ENCODE data around the gene MED13L.
A peak's percentile ranks its signal among the peaks of the same experiment; 100 is the strongest.

The MED13L gene

GRCh38 chr12:116093915-116094314 is 183.6 kb downstream of the MED13L start:
- peaks cover 45% of the 10 kb centered on the region for H3K4me1 Mint-ChIP-seq
- no peak for TF ChIP-seq CTCF (IDR thresholded peaks at IDR 0.05)
- no peaks in the 10 kb centered on the region for H3K27me3 Mint-ChIP-seq (ENCODE audit: low read depth, poor library complexity)
- no peak for DNase-seq
- no peaks in the 10 kb centered on the region for H3K9me3 Mint-ChIP-seq
- no peak overlapping the region for H3K4me3 Mint-ChIP-seq
- peaks cover 26% of the 10 kb centered on the region for H3K36me3 Mint-ChIP-seq (ENCODE audit: low read depth)
- H3K27ac Mint-ChIP-seq = no peak overlapping the region

GRCh38 chr12:116092776-116093175 is 184.7 kb downstream of the MED13L start:
- H3K4me3 Mint-ChIP-seq = no peak overlapping the region
- peaks cover 55% of the 10 kb centered on the region for H3K4me1 Mint-ChIP-seq
- no peaks in the 10 kb centered on the region for H3K27me3 Mint-ChIP-seq (ENCODE audit: low read depth, poor library complexity)
- no peak for TF ChIP-seq CTCF (IDR thresholded peaks at IDR 0.05)
- no peaks in the 10 kb centered on the region for H3K9me3 Mint-ChIP-seq
- H3K36me3 Mint-ChIP-seq (ENCODE audit: low read depth) = peaks cover 35% of the 10 kb centered on the region
- DNase-seq = no peak
- H3K27ac Mint-ChIP-seq = no peak overlapping the region

- Mint-ChIP-seq H3K36me3 (ENCODE audit: low read depth) (peaks cover 35% of the 10 kb centered on the region), H3K27ac (peak overlapping the region; percentile 33), H3K27me3 (ENCODE audit: low read depth, poor library complexity) (no peaks in the 10 kb centered on the region), H3K9me3 (no peaks in the 10 kb centered on the region), H3K4me3 (no peak overlapping the region), H3K4me1 (peaks cover 61% of the 10 kb centered on the region)
- TF ChIP-seq CTCF (IDR thresholded peaks at IDR 0.05) = no peak
- no peak for DNase-seq
Observed at GRCh38 chr12:116092162-116092561, 185.3 kb downstream of the MED13L start.

- TF ChIP-seq CTCF (IDR thresholded peaks at IDR 0.05) = no peak
- peaks cover 61% of the 10 kb centered on the region for H3K4me1 Mint-ChIP-seq
- no peak for DNase-seq
- H3K36me3 Mint-ChIP-seq (ENCODE audit: low read depth) = peaks cover 30% of the 10 kb centered on the region
- peak overlapping the region; percentile 29 for H3K27ac Mint-ChIP-seq
- no peaks in the 10 kb centered on the region for H3K27me3 Mint-ChIP-seq (ENCODE audit: low read depth, poor library complexity)
- no peak overlapping the region for H3K4me3 Mint-ChIP-seq
- H3K9me3 Mint-ChIP-seq = no peaks in the 10 kb centered on the region
Observed at GRCh38 chr12:116091579-116091978, 185.9 kb downstream of the MED13L start.

- Mint-ChIP-seq H3K4me3 (no peak overlapping the region), H3K27me3 (ENCODE audit: low read depth, poor library complexity) (no peaks in the 10 kb centered on the region), H3K36me3 (ENCODE audit: low read depth) (peaks cover 25% of the 10 kb centered on the region), H3K27ac (no peak overlapping the region), H3K4me1 (peaks cover 67% of the 10 kb centered on the region), H3K9me3 (no peaks in the 10 kb centered on the region)
- no peak for DNase-seq
- TF ChIP-seq CTCF (IDR thresholded peaks at IDR 0.05) = no peak
Observed at GRCh38 chr12:116090516-116090915, 187.0 kb downstream of the MED13L start.

GRCh38 chr12:116089080-116089479 is 188.4 kb downstream of the MED13L start:
- no peak for DNase-seq
- H3K4me3 Mint-ChIP-seq = no peak overlapping the region
- H3K27me3 Mint-ChIP-seq (ENCODE audit: low read depth, poor library complexity) = no peaks in the 10 kb centered on the region
- H3K27ac Mint-ChIP-seq = peak overlapping the region; percentile 78
- peaks cover 61% of the 10 kb centered on the region for H3K4me1 Mint-ChIP-seq
- no peak for TF ChIP-seq CTCF (IDR thresholded peaks at IDR 0.05)
- H3K9me3 Mint-ChIP-seq = no peaks in the 10 kb centered on the region
- H3K36me3 Mint-ChIP-seq (ENCODE audit: low read depth) = peaks cover 24% of the 10 kb centered on the region

All from nephron progenitor cell (in vitro differentiated cells).